SU-DHL-6 (cell line): ENCODE data around the gene ARHGAP30.

Experiments
- H2AFZ ChIP-seq: fragments of 200-600 bp; sonication (generic); 2 replicates; pipeline ENCODE4 v1.6.1; 2014; ENCODE audit warnings: low read depth, mild to moderate bottlenecking, moderate library complexity, mixed read lengths, antibody characterized with exemption, low read length; ENCODE audit not compliant: severe bottlenecking
- H3F3A ChIP-seq: fragments of 200-600 bp; shearing (Covaris generic); 2 replicates; pipeline ENCODE4 v1.6.0; 2016; ENCODE audit warnings: antibody characterized with exemption, mild to moderate bottlenecking; ENCODE audit not compliant: insufficient read depth
- H3K27ac ChIP-seq: fragments of 200-600 bp; sonication (generic); 2 replicates; pipeline ENCODE4 v1.5.1; 2016; ENCODE audit warnings: low read depth, mild to moderate bottlenecking, low read length, moderate library complexity, mixed read lengths
- H3K27me3 ChIP-seq: fragments of 200-600 bp; sonication (generic), shearing (Covaris generic); 2 replicates; pipeline ENCODE4 v1.6.0; 2014; ENCODE audit warnings: mild to moderate bottlenecking, low read length
- H3K36me3 ChIP-seq: fragments of 200-600 bp; sonication (generic); 2 replicates; pipeline ENCODE4 v1.6.1; 2014; ENCODE audit warnings: mild to moderate bottlenecking, low read length, mixed read lengths
- H3K4me2 ChIP-seq: fragments of 300-600, 200-600 bp; shearing (Covaris generic), sonication (generic); 2 replicates; pipeline ENCODE4 v1.6.0; 2014; ENCODE audit warnings: low read length, low read depth, mild to moderate bottlenecking; ENCODE audit not compliant: poor library complexity, severe bottlenecking
- H3K4me3 ChIP-seq: fragments of 200-600 bp; sonication (generic); 2 replicates; pipeline ENCODE4 v1.5.1; 2014; ENCODE audit warnings: antibody characterized with exemption, low read length, mild to moderate bottlenecking, mixed read lengths; ENCODE audit not compliant: insufficient read depth, poor library complexity, severe bottlenecking
- H3K79me2 ChIP-seq: fragments of 200-600 bp; sonication (generic); 2 replicates; pipeline ENCODE4 v1.6.1; 2014; ENCODE audit warnings: mild to moderate bottlenecking, low read length, moderate library complexity; ENCODE audit not compliant: insufficient read depth
- H3K9ac ChIP-seq: fragments of 200-600 bp; sonication (generic); 2 replicates; pipeline ENCODE4 v1.7.0; 2014; ENCODE audit warnings: mild to moderate bottlenecking, low read length
- H3K9me2 ChIP-seq: fragments of 200-600 bp; sonication (generic); replicated peaks from 2 replicates; pipeline ENCODE4 v1.6.1; 2014; ENCODE audit warnings: low read length; ENCODE audit not compliant: insufficient read depth
- H3K9me3 ChIP-seq: fragments of 200-600 bp; sonication (generic); 2 replicates; pipeline ENCODE4 v1.6.1; 2014; ENCODE audit warnings: low read length, mixed read lengths; ENCODE audit not compliant: insufficient read depth
- H4K20me1 ChIP-seq: fragments of 200-600 bp; sonication (generic); 2 replicates; pipeline ENCODE4 v1.6.1; 2014; ENCODE audit warnings: low read depth, mild to moderate bottlenecking, antibody characterized with exemption, low read length, moderate library complexity, mixed read lengths
- CTCF ChIP-seq: fragments of 200-600 bp; sonication (generic); IDR thresholded peaks from one replicate; pipeline ENCODE4 v1.5.1; 2017; ENCODE audit warnings: antibody characterized with exemption, mild to moderate bottlenecking, low read length, moderate library complexity; ENCODE audit not compliant: insufficient read depth, poor library complexity, severe bottlenecking
- EZH2phosphoT487 ChIP-seq: fragments of 200-600 bp; sonication (generic), shearing (Covaris generic); conservative IDR thresholded peaks from 2 replicates; pipeline ENCODE4 v1.6.1; 2018; ENCODE audit warnings: mild to moderate bottlenecking, antibody characterized with exemption, low read length, moderate library complexity, mixed read lengths

ARHGAP30 gene

GRCh38 chr1:161100556-161100955 lies 30.9 kb upstream of the ARHGAP30 start:
- H3K9me3 ChIP-seq = no peaks in the 10 kb centered on the region
- no peak overlapping the region for H3K9ac ChIP-seq
- TF ChIP-seq CTCF = no peak
- no peak for TF ChIP-seq EZH2phosphoT487
- peaks cover 18% of the 10 kb centered on the region for H3K79me2 ChIP-seq
- no peaks in the 10 kb centered on the region for H3F3A ChIP-seq
- H3K27me3 ChIP-seq = no peaks in the 10 kb centered on the region
- no peaks in the 10 kb centered on the region for H4K20me1 ChIP-seq
- H3K4me2 ChIP-seq = no peak overlapping the region
- H3K36me3 ChIP-seq = 0 out of 2 replicates have a peak, but pooled peaks cover 3% of the 10 kb centered on the region
- no peak overlapping the region for H3K4me3 ChIP-seq
- no peak overlapping the region for H2AFZ ChIP-seq
- H3K27ac ChIP-seq = no peak overlapping the region
- no peaks in the 10 kb centered on the region for H3K9me2 ChIP-seq

GRCh38 chr1:161099090-161099802 lies 29.6 kb upstream of the ARHGAP30 start:
- H3K27ac ChIP-seq = no peak overlapping the region
- H3K9me3 ChIP-seq = no peaks in the 10 kb centered on the region
- H3K9me2 ChIP-seq = no peaks in the 10 kb centered on the region
- H2AFZ ChIP-seq = no peak overlapping the region
- H3K36me3 ChIP-seq = 0 out of 2 replicates have a peak, but pooled peaks cover 3% of the 10 kb centered on the region
- TF ChIP-seq CTCF (no peak), EZH2phosphoT487 (no peak)
- H3F3A ChIP-seq = no peaks in the 10 kb centered on the region
- H3K79me2 ChIP-seq = peaks cover 6% of the 10 kb centered on the region; the same call in 1 of the 2 replicates
- no peak overlapping the region for H3K4me3 ChIP-seq
- no peak overlapping the region for H3K4me2 ChIP-seq
- H3K27me3 ChIP-seq = no peaks in the 10 kb centered on the region
- H4K20me1 ChIP-seq = no peaks in the 10 kb centered on the region
- H3K9ac ChIP-seq = no peak overlapping the region

GRCh38 chr1:161098210-161099068 lies 28.7 kb upstream of the ARHGAP30 start, which contains the start of gene KLHDC9:
Gene KLHDC9 (plus strand): TSS chr1:161098361. CDS start chr1:161098536, 175 bp downstream.
- no peak within 1 kb of the TSS for H3K27ac ChIP-seq

More at GRCh38 chr1:161098210-161099068, 28.7 kb upstream of the ARHGAP30 start, which contains the start of gene KLHDC9:
- Histone ChIP-seq H3K4me2 (peak within 1 kb of the TSS; percentile 36), H3K9me3 (no peaks in the 10 kb centered on the region), H3K9ac (no peak within 1 kb of the TSS), H3K36me3 (0 out of 2 replicates have a peak, but pooled peaks cover 3% of the 10 kb centered on the region), H3K4me3 (no peak within 1 kb of the TSS), H4K20me1 (no peaks in the 10 kb centered on the region), H3K27me3 (no peaks in the 10 kb centered on the region), H3F3A (no peaks in the 10 kb centered on the region), H2AFZ (no peak within 1 kb of the TSS), H3K79me2 (no peaks in the 10 kb centered on the region; the same call in 1 of the 2 replicates), H3K9me2 (no peaks in the 10 kb centered on the region)
- TF ChIP-seq CTCF = no peak
